Thyroid gland (tissue), 4 donors: ENCODE results near the gene HIVEP2.

Experiments used
- POLR2A ChIP-seq, 2 donors: fragments of 450-650 bp; IDR thresholded peaks; one replicate each; pipeline ENCODE4 v1.6.1; 2017; ENCODE audit warnings: antibody characterized with exemption in 2 of 2, mild to moderate bottlenecking in 2 of 2, moderate library complexity in 1 of 2
- TF ChIP-seq, protein P1 (sequence below), 6 experiments: fragments of 200-600 bp in 3 of 6; fragments of 450-650 bp in 3 of 6; sonication (generic) in 3 of 6; IDR thresholded peaks; one replicate each; pipeline ENCODE4 v1.5.1; 2016 to 2019; ENCODE audit warnings: antibody characterized with exemption in 6 of 6, mild to moderate bottlenecking in 2 of 6, inconsistent platforms in 1 of 6, moderate library complexity in 1 of 6

- TF ChIP-seq, protein P1, sequence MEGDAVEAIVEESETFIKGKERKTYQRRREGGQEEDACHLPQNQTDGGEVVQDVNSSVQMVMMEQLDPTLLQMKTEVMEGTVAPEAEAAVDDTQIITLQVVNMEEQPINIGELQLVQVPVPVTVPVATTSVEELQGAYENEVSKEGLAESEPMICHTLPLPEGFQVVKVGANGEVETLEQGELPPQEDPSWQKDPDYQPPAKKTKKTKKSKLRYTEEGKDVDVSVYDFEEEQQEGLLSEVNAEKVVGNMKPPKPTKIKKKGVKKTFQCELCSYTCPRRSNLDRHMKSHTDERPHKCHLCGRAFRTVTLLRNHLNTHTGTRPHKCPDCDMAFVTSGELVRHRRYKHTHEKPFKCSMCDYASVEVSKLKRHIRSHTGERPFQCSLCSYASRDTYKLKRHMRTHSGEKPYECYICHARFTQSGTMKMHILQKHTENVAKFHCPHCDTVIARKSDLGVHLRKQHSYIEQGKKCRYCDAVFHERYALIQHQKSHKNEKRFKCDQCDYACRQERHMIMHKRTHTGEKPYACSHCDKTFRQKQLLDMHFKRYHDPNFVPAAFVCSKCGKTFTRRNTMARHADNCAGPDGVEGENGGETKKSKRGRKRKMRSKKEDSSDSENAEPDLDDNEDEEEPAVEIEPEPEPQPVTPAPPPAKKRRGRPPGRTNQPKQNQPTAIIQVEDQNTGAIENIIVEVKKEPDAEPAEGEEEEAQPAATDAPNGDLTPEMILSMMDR (IDR thresholded peaks at IDR 0.05): no peak
- TF ChIP-seq POLR2A (IDR thresholded peaks at IDR 0.05): no peak
Observed at GRCh38 chr6:142861711-142862110, 83.3 kb downstream of the HIVEP2 start.
